Measurements from ENCODE around the gene OR2A12.

DNA sequence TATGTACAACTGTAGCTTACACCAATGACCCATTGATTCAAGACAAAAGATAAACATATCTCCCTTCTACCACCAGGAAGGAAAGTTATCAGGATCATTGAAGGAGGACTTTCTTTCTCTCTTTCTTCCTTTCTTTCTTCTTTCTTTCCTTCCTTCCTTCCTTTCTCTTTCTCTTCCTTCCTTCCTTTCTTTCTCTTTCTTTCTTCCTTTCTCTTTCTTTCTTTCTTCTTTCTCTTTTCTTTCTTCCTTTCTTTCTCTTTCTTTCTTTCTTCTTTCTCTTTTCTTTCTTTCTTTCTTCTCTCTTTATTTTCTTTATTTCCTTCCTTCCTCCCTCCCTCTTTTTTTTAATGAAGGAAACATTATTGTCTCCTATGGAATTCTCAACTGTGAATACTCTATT is 12.7 kb downstream of the OR2A12 start:
- no peak for TF ChIP-seq POLR2A (IDR thresholded peaks at IDR 0.05)
- TF ChIP-seq, protein P1, sequence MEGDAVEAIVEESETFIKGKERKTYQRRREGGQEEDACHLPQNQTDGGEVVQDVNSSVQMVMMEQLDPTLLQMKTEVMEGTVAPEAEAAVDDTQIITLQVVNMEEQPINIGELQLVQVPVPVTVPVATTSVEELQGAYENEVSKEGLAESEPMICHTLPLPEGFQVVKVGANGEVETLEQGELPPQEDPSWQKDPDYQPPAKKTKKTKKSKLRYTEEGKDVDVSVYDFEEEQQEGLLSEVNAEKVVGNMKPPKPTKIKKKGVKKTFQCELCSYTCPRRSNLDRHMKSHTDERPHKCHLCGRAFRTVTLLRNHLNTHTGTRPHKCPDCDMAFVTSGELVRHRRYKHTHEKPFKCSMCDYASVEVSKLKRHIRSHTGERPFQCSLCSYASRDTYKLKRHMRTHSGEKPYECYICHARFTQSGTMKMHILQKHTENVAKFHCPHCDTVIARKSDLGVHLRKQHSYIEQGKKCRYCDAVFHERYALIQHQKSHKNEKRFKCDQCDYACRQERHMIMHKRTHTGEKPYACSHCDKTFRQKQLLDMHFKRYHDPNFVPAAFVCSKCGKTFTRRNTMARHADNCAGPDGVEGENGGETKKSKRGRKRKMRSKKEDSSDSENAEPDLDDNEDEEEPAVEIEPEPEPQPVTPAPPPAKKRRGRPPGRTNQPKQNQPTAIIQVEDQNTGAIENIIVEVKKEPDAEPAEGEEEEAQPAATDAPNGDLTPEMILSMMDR (IDR thresholded peaks at IDR 0.05), result no peak
